PC-9 (cell line): ENCODE measurements around the gene ABCB6.

ENCODE experiments used
- EZH2 ChIP-seq: fragments of 200-600 bp; sonication (generic); IDR thresholded peaks from 2 replicates; pipeline ENCODE4 v1.8.0; 2017; ENCODE audit warnings: antibody characterized with exemption, low read depth
- TF ChIP-seq, protein P1 (sequence below): fragments of 200-600 bp; sonication (generic); conservative IDR thresholded peaks from 2 replicates; pipeline ENCODE4 v1.6.1; 2017; ENCODE audit warnings: mixed run types, antibody characterized with exemption, mild to moderate bottlenecking, moderate library complexity

DNA sequence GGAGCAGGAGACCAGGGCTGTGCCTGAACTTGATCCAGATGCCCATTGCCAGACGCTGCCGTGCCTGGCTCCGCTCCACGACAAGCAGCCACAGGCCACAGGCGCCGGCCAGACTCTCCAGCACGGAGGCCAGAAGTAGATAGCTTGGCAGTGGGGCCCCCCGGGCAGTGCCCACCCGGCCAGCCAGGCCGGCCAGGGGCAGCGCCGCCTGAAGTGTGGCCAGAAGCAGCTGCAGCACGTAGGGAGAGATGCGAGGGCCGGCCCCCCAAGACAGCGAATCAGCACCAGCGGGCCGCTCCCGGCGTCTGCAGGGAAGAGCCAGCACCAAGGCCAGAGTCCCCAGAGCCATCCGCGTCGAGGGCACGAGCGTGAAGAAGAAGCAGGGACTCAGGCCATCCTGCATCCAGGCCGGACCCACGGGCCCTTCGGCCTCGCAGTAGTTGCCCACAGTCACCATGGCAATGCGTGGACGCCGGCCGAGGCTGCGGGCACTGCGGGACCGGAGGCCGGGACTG is 484 bp downstream of the ABCB6 start:
- TF ChIP-seq, protein P1, sequence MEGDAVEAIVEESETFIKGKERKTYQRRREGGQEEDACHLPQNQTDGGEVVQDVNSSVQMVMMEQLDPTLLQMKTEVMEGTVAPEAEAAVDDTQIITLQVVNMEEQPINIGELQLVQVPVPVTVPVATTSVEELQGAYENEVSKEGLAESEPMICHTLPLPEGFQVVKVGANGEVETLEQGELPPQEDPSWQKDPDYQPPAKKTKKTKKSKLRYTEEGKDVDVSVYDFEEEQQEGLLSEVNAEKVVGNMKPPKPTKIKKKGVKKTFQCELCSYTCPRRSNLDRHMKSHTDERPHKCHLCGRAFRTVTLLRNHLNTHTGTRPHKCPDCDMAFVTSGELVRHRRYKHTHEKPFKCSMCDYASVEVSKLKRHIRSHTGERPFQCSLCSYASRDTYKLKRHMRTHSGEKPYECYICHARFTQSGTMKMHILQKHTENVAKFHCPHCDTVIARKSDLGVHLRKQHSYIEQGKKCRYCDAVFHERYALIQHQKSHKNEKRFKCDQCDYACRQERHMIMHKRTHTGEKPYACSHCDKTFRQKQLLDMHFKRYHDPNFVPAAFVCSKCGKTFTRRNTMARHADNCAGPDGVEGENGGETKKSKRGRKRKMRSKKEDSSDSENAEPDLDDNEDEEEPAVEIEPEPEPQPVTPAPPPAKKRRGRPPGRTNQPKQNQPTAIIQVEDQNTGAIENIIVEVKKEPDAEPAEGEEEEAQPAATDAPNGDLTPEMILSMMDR, result no peak
- TF ChIP-seq EZH2, result no peak
